Osteocyte (in vitro differentiated cells): ENCODE results near the gene SPCS2. TPM values are rescaled to one million over a fixed set of nuclear protein-coding genes. Genes with fewer than 3 reads are reported as not detected.

Experiments used
- DNase-seq: peaks from one replicate; pipeline ENCODE4 v3.0.0; 2021; ENCODE audit warnings: mixed read lengths; ENCODE audit not compliant: unreplicated experiment; ENCODE audit errors: extremely low spot score
- H3K27ac Mint-ChIP-seq: one replicate; pipeline ENCODE4 v1.8.0; 2021; ENCODE audit warnings: mild to moderate bottlenecking, mixed read lengths; ENCODE audit not compliant: unreplicated experiment
- H3K27me3 Mint-ChIP-seq: one replicate; pipeline ENCODE4 v1.8.0; 2021; ENCODE audit warnings: mixed read lengths; ENCODE audit not compliant: unreplicated experiment
- H3K36me3 Mint-ChIP-seq: one replicate; pipeline ENCODE4 v1.8.0; 2021; ENCODE audit warnings: mixed read lengths; ENCODE audit not compliant: unreplicated experiment
- H3K4me1 Mint-ChIP-seq: one replicate; pipeline ENCODE4 v1.8.0; 2021; ENCODE audit warnings: mixed read lengths; ENCODE audit not compliant: unreplicated experiment
- H3K4me3 Mint-ChIP-seq: one replicate; pipeline ENCODE4 v1.8.0; 2021; ENCODE audit warnings: mild to moderate bottlenecking, moderate library complexity, mixed read lengths; ENCODE audit not compliant: unreplicated experiment
- H3K9me3 Mint-ChIP-seq: one replicate; pipeline ENCODE4 v1.8.0; 2021; ENCODE audit warnings: mixed read lengths; ENCODE audit not compliant: unreplicated experiment
- total RNA-seq: library from RNA; stranded (reverse); gene quantifications from 2 replicates; pipeline ENCODE4 v1.2.1, GENCODE V29; 2021
- TF ChIP-seq, protein P1 (sequence below): fragments of 200-600 bp; sonication (generic); IDR thresholded peaks from 2 replicates; pipeline ENCODE4 v1.5.0; 2021; ENCODE audit warnings: antibody characterized with exemption, mild to moderate bottlenecking, moderate library complexity

SPCS2 gene
- total RNA-seq, 1 donor from 2014 or later, result 153 TPM

- Mint-ChIP-seq H3K4me1 (no peaks in the 10 kb centered on the region), H3K36me3 (peaks cover 46% of the 10 kb centered on the region), H3K9me3 (no peaks in the 10 kb centered on the region), H3K27ac (no peak overlapping the region), H3K4me3 (no peak overlapping the region), H3K27me3 (no peaks in the 10 kb centered on the region)
- no peak for DNase-seq
- TF ChIP-seq, protein P1, sequence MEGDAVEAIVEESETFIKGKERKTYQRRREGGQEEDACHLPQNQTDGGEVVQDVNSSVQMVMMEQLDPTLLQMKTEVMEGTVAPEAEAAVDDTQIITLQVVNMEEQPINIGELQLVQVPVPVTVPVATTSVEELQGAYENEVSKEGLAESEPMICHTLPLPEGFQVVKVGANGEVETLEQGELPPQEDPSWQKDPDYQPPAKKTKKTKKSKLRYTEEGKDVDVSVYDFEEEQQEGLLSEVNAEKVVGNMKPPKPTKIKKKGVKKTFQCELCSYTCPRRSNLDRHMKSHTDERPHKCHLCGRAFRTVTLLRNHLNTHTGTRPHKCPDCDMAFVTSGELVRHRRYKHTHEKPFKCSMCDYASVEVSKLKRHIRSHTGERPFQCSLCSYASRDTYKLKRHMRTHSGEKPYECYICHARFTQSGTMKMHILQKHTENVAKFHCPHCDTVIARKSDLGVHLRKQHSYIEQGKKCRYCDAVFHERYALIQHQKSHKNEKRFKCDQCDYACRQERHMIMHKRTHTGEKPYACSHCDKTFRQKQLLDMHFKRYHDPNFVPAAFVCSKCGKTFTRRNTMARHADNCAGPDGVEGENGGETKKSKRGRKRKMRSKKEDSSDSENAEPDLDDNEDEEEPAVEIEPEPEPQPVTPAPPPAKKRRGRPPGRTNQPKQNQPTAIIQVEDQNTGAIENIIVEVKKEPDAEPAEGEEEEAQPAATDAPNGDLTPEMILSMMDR, result no peak
Measured at GRCh38 chr11:74970852-74971395, 21.9 kb downstream of the SPCS2 start.

DNA sequence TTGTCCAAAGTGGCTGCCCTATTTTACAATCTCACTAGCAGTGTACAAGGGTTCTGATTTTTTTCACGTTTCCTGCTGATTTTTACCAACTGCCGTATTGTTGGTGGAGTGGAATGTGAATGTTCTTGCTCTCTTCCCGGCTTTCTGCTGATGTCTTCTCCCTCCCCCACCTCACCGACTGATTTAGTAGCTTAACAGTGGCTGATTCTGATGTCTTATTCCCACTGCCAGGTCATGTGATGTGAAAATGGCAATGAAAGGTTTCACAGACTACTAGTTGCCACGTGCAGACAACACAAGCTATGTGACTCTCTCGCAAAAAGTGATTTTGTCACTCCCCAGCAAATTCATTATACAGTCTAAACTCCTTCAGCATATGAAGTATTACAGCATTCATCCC lies 22.4 kb downstream of the SPCS2 start:
- no peaks in the 10 kb centered on the region for H3K4me1 Mint-ChIP-seq
- peaks cover 51% of the 10 kb centered on the region for H3K36me3 Mint-ChIP-seq
- no peaks in the 10 kb centered on the region for H3K9me3 Mint-ChIP-seq
- no peak overlapping the region for H3K4me3 Mint-ChIP-seq
- no peaks in the 10 kb centered on the region for H3K27me3 Mint-ChIP-seq
- DNase-seq, result no peak
- no peak overlapping the region for H3K27ac Mint-ChIP-seq
- TF ChIP-seq, protein P1, result no peak

DNA sequence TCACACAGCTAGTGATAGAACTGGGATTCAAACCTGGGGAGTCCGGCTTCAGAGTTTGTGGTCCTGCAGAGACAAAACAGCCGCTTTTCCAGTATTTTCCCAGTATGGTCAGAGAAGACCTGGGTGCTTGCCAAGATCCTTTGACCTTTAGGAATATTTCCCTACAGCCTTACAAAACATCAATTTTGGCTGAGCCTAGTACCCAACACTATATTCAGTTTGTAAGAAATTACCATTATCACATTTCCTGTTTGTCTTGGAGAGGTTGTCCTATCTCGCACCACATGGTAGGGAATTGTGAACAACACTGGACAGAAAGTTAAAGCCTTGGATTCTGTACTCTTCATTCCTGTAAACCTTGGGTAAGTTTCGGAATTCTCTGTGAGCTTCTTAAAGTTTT lies 29.0 kb downstream of the SPCS2 start:
- no peak overlapping the region for H3K4me3 Mint-ChIP-seq
- no peaks in the 10 kb centered on the region for H3K27me3 Mint-ChIP-seq
- no peaks in the 10 kb centered on the region for H3K9me3 Mint-ChIP-seq
- H3K4me1 Mint-ChIP-seq, result no peaks in the 10 kb centered on the region
- no peak overlapping the region for H3K27ac Mint-ChIP-seq
- peaks cover 52% of the 10 kb centered on the region for H3K36me3 Mint-ChIP-seq
- TF ChIP-seq, protein P1, result no peak
- DNase-seq, result no peak

DNA sequence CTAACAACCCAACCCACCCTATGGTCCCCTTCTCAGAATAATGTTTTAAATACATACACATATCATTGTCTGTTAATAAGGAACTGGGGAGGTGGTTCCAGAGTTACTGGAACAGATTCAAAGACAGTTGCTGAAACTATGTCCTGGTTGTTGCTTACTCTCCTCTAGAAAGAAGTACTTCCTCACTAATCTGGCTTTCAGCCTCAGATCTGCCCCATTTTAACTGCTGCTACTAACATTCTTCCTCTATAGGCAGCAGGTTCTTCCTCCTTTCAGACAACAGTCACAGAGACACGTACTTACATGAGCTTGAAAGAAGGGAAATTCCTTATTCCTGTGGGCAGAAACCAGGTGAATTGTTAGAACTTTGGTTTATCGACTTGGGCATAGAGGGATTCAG lies 31.6 kb downstream of the SPCS2 start:
- Mint-ChIP-seq H3K27me3 (no peaks in the 10 kb centered on the region), H3K4me1 (no peaks in the 10 kb centered on the region), H3K36me3 (peaks cover 31% of the 10 kb centered on the region), H3K4me3 (no peak overlapping the region), H3K9me3 (no peaks in the 10 kb centered on the region), H3K27ac (no peak overlapping the region)
- DNase-seq, result no peak
- TF ChIP-seq, protein P1, result no peak

DNA sequence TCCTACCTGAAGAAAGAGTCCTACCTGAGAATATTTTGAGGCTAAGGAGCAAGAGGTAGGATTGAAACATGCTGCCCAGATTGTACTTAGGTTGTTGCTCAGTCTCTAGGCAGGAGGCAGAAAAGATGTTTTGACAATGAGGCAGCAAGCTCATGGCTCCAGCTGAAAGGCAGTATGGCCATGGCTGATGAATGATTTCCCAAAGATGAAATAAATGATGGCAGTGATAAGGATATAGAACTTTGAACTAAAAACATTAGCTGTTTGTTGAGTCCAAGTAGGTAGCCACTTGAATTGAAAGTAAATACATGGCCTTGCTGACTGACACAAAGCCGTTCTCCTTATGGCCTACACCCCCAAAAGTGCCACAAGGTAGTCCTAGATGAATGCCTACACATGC lies 32.8 kb downstream of the SPCS2 start:
- Mint-ChIP-seq H3K9me3 (no peaks in the 10 kb centered on the region), H3K27ac (no peak overlapping the region), H3K27me3 (no peaks in the 10 kb centered on the region), H3K4me3 (no peak overlapping the region), H3K36me3 (peaks cover 23% of the 10 kb centered on the region), H3K4me1 (no peaks in the 10 kb centered on the region)
- TF ChIP-seq, protein P1, result no peak
- DNase-seq, result no peak
